HG03175 (cell line): ENCODE measurements around the gene CLDN5.

ENCODE experiments used
- ATAC-seq: cut with Tn5 transposase; IDR thresholded peaks from one replicate; pipeline ENCODE4 v1.9.1; 2021; ENCODE audit warnings: mild to moderate bottlenecking, moderate library complexity; ENCODE audit not compliant: unreplicated experiment

CLDN5 gene

GRCh38 chr22:19507534-19507861 lies 16.7 kb downstream of the CLDN5 start:
- no peak for ATAC-seq

DNA sequence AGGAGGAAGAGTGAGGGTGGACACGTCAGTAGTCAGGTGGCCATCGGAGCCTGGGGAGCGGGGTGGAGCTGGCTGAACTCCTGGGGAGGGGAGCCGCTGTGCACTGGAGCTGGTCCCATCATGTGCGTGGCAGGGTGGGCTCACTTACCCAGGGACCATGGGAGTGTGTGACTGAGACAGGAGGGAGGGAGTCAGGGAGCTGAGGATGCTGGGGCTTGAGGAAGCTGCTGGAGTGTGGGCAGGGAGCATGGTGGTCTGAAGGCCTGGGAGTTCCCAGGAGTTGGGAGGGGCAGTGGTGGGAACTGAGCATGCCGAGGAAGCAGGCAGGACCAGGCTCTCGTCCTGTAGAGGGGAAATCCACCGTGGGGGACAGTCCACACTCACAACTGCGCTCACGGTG lies 18.0 kb downstream of the CLDN5 start:
- no peak for ATAC-seq

GRCh38 chr22:19505735-19506126 lies 18.5 kb downstream of the CLDN5 start:
- no peak for ATAC-seq

DNA sequence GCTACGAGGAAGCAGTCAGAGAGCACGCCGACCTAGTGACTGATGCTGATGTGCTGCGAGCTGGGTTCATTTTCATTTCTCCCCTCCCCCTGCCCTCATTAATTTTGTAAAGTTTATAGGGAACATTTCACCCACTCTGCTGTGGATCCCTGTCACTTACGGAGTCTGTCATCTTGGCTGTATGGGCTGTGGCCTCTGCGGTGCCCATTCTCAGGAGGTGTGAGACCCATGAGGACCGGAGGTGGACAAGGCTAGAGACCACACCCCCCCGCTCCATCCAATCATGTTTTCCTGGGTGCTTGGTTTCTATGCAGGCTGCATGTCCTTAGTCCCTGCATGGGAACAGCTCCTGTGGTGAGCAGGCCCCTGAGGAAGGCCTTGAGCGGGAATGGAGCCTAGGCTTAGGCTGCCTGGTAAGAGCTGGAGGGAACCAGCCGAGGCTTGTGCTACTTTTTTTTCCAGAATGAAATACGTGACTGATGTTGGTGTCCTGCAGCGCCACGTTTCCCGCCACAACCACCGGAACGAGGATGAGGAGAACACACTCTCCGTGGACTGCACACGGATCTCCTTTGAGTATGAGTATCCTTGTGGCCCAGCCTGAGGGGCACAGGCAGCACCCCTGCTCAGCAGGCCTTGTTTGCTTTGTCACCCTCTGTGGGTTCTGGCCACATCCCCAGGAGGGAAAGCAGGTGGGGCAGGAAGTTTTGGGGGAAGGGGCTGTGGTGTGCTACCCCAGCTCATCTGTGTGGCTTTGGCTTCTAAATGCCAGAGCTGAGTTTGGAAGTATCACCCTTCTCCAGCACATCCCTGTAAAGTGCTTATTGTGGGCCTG lies 19.1 kb downstream of the CLDN5 start:
- ATAC-seq: no peak

DNA sequence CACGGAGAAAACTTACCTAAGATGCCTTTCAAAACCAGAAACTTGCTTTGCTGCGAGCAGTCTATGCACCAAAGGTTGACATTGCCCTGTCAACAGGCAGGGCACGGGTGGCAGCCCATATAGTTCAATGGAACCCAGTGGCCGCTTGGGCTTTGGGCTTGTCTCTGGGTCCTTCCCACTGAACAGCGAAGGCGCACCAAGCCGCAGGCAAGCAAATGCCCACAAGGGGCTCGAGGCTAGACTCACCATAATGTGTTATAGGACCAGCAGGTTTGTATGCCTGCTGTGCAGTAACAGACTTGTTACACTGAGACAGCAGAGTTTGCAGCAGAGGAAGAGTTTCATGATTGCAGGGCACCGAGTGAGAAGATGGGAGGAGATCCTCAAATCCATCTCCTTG lies 20.3 kb downstream of the CLDN5 start:
- no peak for ATAC-seq

DNA sequence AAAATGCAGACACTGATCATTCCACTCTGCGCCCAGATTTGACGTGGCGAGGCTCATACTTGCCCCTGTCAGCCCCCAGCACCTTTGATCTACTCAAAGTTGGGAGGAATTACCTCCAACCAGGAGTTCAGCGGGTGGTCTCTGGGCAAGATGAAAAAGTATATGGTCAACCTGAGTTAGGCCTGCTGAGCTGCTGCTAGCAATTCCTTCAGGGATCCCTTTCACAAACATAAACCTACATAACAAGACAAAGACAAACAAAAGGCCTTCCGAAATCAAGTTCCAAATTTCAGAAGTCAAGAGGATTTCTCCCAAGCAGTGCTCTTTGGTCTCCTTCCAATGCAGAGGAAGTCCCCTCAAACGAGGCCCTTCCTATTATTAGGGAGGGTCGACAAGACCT lies 20.8 kb downstream of the CLDN5 start:
- no peak for ATAC-seq

GRCh38 chr22:19501897-19502447 lies 22.2 kb downstream of the CLDN5 start:
- ATAC-seq: no peak

- ATAC-seq: no peak
Measured at GRCh38 chr22:19499880-19500242, 24.3 kb downstream of the CLDN5 start.

DNA sequence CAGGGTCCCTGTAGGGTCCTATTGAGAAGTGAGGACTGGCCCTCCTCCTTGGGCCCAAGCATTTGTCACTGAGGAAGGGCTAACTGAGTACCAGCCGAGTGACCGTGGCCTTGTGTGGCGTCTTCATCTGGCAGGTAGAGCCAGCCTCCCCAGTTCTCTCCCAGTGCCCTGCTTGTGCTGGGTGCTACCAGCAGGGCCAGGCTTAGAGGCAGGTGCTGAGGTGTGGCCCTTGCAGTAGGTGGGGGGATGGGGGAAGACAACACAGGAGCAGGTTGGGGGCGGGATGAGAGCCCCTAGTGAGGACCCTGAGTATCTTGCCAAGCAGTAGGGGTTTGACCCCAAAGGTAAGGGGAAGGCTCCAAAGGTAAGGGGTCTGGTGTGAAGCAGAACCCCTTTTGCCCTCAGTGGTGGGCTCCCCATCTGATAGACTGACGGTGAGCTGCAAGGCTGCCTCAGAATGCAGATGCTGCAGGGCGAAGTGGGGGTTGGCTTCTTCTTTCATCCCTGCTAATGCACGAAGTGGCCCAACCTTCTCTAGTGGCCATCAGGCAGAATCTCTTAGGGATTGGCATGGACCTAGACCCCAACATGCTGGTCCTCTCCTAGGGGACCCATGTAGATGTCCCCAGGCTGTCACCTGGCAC lies 24.9 kb downstream of the CLDN5 start:
- no peak for ATAC-seq

DNA sequence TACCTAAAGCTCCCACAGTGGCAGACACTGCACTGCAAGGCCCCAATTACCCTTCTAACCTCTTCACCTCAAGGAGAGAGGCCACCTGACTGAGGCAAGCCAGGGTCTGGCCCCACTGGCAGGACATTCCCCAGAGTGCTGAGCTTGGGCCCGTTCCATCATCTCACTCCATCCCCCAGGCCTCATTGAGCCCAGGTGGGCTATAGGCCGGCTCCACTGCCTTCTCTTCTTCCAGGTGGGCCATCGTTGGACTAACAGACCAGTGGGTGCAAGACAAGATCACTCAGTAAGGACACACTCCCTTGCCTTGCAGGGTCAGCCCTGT lies 25.4 kb downstream of the CLDN5 start:
- ATAC-seq: no peak

GRCh38 chr22:19498154-19498865 lies 25.9 kb downstream of the CLDN5 start:
- ATAC-seq: no peak

GRCh38 chr22:19497245-19497644 lies 27.0 kb downstream of the CLDN5 start:
- no peak for ATAC-seq

DNA sequence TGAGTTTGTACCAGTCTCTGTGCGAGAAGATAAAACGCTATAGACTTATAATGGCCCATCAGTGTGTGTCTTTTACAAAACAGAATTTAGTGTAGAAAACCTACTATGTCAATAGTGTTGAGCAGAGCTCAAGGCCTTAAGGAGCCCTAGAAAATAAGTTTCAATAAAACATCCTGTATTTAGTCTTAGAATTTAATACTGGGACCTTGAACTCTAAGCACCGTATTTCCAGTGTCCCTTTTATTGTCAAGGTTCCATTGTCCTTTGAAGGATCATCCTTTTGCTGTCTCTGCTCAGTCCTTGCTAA lies 27.9 kb downstream of the CLDN5 start:
- ATAC-seq: no peak

GRCh38 chr22:19495562-19496323 lies 28.5 kb downstream of the CLDN5 start:
- ATAC-seq: no peak

GRCh38 chr22:19494676-19495173 lies 29.5 kb downstream of the CLDN5 start:
- ATAC-seq: no peak

GRCh38 chr22:19494001-19494560 lies 30.1 kb downstream of the CLDN5 start:
- ATAC-seq: no peak

GRCh38 chr22:19492504-19493174 lies 31.6 kb downstream of the CLDN5 start:
- no peak for ATAC-seq

DNA sequence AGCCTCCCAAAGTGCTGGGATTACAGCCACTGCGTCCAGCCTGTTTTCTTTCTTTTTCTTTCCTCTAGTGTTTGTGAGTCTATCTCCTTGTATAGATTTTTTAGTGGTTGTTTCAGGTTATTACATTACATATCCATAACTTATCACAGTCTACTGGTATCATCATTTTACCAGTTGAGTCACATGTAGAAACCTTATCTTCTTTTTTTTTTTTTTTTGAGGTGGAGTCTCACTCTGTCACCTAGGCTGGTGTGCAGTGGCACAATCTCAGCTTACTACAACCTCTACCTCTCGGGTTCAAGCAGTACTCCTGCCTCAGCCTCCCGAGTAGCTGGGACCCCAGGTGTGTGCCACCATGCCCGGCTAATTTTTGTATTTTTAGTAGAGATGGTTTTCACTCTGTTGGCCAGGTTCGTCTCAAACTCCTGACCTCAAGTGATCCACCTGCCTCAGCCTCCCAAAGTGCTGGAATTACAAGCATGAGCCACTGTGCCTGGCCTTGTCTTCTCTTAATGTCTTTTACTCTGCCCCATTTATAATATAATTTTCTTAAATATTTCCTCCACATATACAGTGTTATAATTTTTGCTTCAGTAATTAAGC lies 33.5 kb downstream of the CLDN5 start:
- ATAC-seq: no peak

- ATAC-seq: no peak
Measured at GRCh38 chr22:19488884-19489843, 35.0 kb downstream of the CLDN5 start.
